ENCODE data around the gene SELE. TPM values are rescaled to one million over a fixed set of nuclear protein-coding genes. Genes with fewer than 3 reads are reported as not detected.
A peak's percentile ranks its signal among the peaks of the same experiment; 100 is the strongest.

Gene SELE
- total and polyA plus RNA-seq, 2 of the 13 experiments (the other 11 are each of a cell fraction or from before 2014, with no cell fraction given), result 0.04 to 0.09 TPM

GRCh38 chr1:169704797-169705196 is 29.1 kb downstream of the SELE start:
- ChIA-PET CTCF (ENCODE audit: low intra/inter-chr PET ratio, low total read pairs) (no interaction called here), POLR2A (no interaction called here)
- WGBS (ENCODE audit: low lambda C conversion rate), result 26% methylated on average over 2 of the region's 2 CpGs
- intact Hi-C loops (cut with micrococcal nuclease; ENCODE audit: unreplicated experiment), result no loop called here
- Histone ChIP-seq H3K9ac (ENCODE audit: insufficient read depth, low read depth, low read length) (no peak overlapping the region), H3K79me2 (ENCODE audit: insufficient read depth, low read length) (no peaks in the 10 kb centered on the region), H2AFZ (ENCODE audit: low read length) (no peak overlapping the region), H4K20me1 (ENCODE audit: insufficient read depth, low read length) (no peaks in the 10 kb centered on the region), H3K4me2 (ENCODE audit: low read depth, low read length) (no peak overlapping the region), H3K27me3 (ENCODE audit: control insufficient read depth in 1 of 2, insufficient read depth in 2 of 2, low read length in 2 of 2) (no peaks in the 10 kb centered on the region), H3K9me3 (ENCODE audit: low read length) (no peaks in the 10 kb centered on the region), H3K36me3 (replicated peaks in 1 of 2; ENCODE audit: control insufficient read depth in 1 of 2, insufficient read depth in 2 of 2, low read length in 2 of 2) (no peaks in the 10 kb centered on the region), H3K4me1 (ENCODE audit: insufficient read depth, low read length) (no peaks in the 10 kb centered on the region), H3K27ac (ENCODE audit: extremely low read length, insufficient read depth, low read length) (no peak overlapping the region), H3K4me3 (replicated peaks in 1 of 3; ENCODE audit: insufficient read depth in 1 of 3, low read depth in 2 of 3, low read length in 3 of 3) (no peak overlapping the region)
- DNase-seq (ENCODE audit: low spot score), result no peak
- in situ Hi-C loops (cut with HindIII; ENCODE audit: extremely low pct_ligation_motif_present, low pct_unique_long_range_greater_than_20kb), result loop anchor here (5.0 kb wide), 1 partner anchor 102 kb away; no protein-coding TSS in a partner anchor
- ATAC-seq, result no peak
- no TSS peak for BruUV-seq (replicated peaks)
- TF ChIP-seq RCOR2 (CRISPR knock-in tag; IDR thresholded peaks at IDR 0.05), result no peak
- TF ChIP-seq MAFK (conservative IDR thresholded peaks at IDR 0.05 in 1 of 2, IDR thresholded peaks at IDR 0.05 in 1 of 2; ENCODE audit: low read length in 2 of 2), result peak in 1 of 2 experiments; percentile 75; a peak in 3 of 4 replicates
- peak; percentile 46; the same call in 1 of the 2 replicates for TF ChIP-seq MAFF (IDR thresholded peaks at IDR 0.05; ENCODE audit: low read depth, low read length)
- TF ChIP-seq ZNF782 (CRISPR knock-in tag; IDR thresholded peaks at IDR 0.05; ENCODE audit: borderline replicate concordance), result no peak
- TF ChIP-seq ARNTL (CRISPR knock-in tag; IDR thresholded peaks at IDR 0.05), result no peak
- no peak for TF ChIP-seq MAF1 (CRISPR knock-in tag; IDR thresholded peaks at IDR 0.05; ENCODE audit: borderline replicate concordance)
- no peak for FAIRE-seq

- DNase-seq (ENCODE audit: low spot score) (no peak), FAIRE-seq (no peak), ATAC-seq (no peak)
- intact Hi-C loops (cut with micrococcal nuclease; ENCODE audit: unreplicated experiment), result no loop called here
- Histone ChIP-seq H3K27me3 (ENCODE audit: control insufficient read depth in 1 of 2, insufficient read depth in 2 of 2, low read length in 2 of 2) (no peaks in the 10 kb centered on the region), H2AFZ (ENCODE audit: low read length) (no peak overlapping the region), H3K79me2 (ENCODE audit: insufficient read depth, low read length) (no peaks in the 10 kb centered on the region), H3K9ac (ENCODE audit: insufficient read depth, low read depth, low read length) (no peak overlapping the region), H3K4me1 (ENCODE audit: insufficient read depth, low read length) (no peaks in the 10 kb centered on the region), H3K36me3 (replicated peaks in 1 of 2; ENCODE audit: control insufficient read depth in 1 of 2, insufficient read depth in 2 of 2, low read length in 2 of 2) (no peaks in the 10 kb centered on the region), H3K4me2 (ENCODE audit: low read depth, low read length) (no peak overlapping the region), H4K20me1 (ENCODE audit: insufficient read depth, low read length) (no peaks in the 10 kb centered on the region), H3K9me3 (ENCODE audit: low read length) (no peaks in the 10 kb centered on the region), H3K27ac (ENCODE audit: extremely low read length, insufficient read depth, low read length) (no peak overlapping the region), H3K4me3 (replicated peaks in 1 of 3; ENCODE audit: insufficient read depth in 1 of 3, low read depth in 2 of 3, low read length in 3 of 3) (no peak overlapping the region)
- ChIA-PET CTCF (ENCODE audit: low intra/inter-chr PET ratio, low total read pairs) (no interaction called here), POLR2A (no interaction called here)
- in situ Hi-C loops (cut with HindIII; ENCODE audit: extremely low pct_ligation_motif_present, low pct_unique_long_range_greater_than_20kb), result no loop called here
- BruUV-seq (replicated peaks), result no TSS peak
- WGBS (ENCODE audit: low lambda C conversion rate), result 13% methylated on average over 2 of the region's 2 CpGs
- TF ChIP-seq IRF9 (CRISPR knock-in tag; IDR thresholded peaks at IDR 0.05; ENCODE audit: borderline replicate concordance), result no peak
- TF ChIP-seq ZNF678 (CRISPR knock-in tag; IDR thresholded peaks at IDR 0.05), result no peak
- no peak for TF ChIP-seq ZNF142 (CRISPR knock-in tag; IDR thresholded peaks at IDR 0.05)
- TF ChIP-seq NCOA2 (CRISPR knock-in tag; IDR thresholded peaks at IDR 0.05), result no peak
- no peak for TF ChIP-seq ZNF883 (CRISPR knock-in tag; IDR thresholded peaks at IDR 0.05; ENCODE audit: not compliant biosample characterization)
- no peak for TF ChIP-seq ZKSCAN1 (IDR thresholded peaks at IDR 0.05; ENCODE audit: low read length)
Measured at GRCh38 chr1:169701261-169702005, 32.4 kb downstream of the SELE start.

Measured in HepG2 (cell line).